ENCODE measurements around the gene IFI44L. TPM values are rescaled to one million over a fixed set of nuclear protein-coding genes. Genes with fewer than 3 reads are reported as not detected.

IFI44L gene
- polyA plus RNA-seq, 1 of the 3 experiments (the other 2 are of a cell fraction) = 1.1 TPM

DNA sequence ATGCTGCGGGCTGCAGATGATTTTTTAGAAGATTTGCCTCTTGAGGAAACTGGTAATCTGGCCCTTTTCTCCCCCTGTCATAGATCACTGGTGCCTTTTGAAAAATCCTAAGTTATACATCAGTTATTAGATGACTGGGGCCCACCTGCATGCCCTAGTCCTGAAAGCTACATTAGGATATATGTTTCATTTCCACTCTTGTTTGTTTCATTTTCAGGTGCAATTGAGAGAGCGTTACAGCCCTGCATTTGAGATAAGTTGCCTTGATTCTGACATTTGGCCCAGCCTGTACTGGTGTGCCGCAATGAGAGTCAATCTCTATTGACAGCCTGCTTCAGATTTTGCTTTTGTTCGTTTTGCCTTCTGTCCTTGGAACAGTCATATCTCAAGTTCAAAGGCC lies 21.3 kb downstream of the IFI44L start:
- ChIA-PET POLR2A (no interaction called here), CTCF (interaction anchor here (3.6 kb wide), 1 partner anchor 24 kb away, joined by 13 read pairs; no protein-coding TSS in a partner anchor)
- 73% methylated on average over 4 of the region's 4 CpGs for WGBS (ENCODE audit: low lambda C conversion rate)
- H3K9ac ChIP-seq = no peak overlapping the region
- H3K79me2 ChIP-seq (ENCODE audit: insufficient read depth) = no peaks in the 10 kb centered on the region
- no peak overlapping the region for H3K4me3 ChIP-seq (ENCODE audit: low read depth in 2 of 2, low read length in 1 of 2)
- H3K4me2 ChIP-seq = no peak overlapping the region
- H3K36me3 ChIP-seq (replicated peaks in 1 of 2; ENCODE audit: control insufficient read depth in 1 of 2, insufficient read depth in 2 of 2, low read length in 1 of 2) = peaks cover 0 to 7% of the 10 kb centered on the region in 2 experiments
- H3K9me2 ChIP-seq = no peaks in the 10 kb centered on the region
- H3K9me3 ChIP-seq = 0 out of 2 replicates have a peak, but pooled peaks cover 6% of the 10 kb centered on the region
- no peaks in the 10 kb centered on the region for H3K4me1 ChIP-seq (ENCODE audit: control insufficient read depth in 1 of 2, insufficient read depth in 2 of 2, low read depth in 1 of 2, low read length in 1 of 2)
- H4K20me1 ChIP-seq (ENCODE audit: insufficient read depth) = no peaks in the 10 kb centered on the region
- TF ChIP-seq ELF1 (IDR thresholded peaks at IDR 0.05) (no peak), REST (IDR thresholded peaks at IDR 0.05; ENCODE audit: low read depth, low read length) (no peak), RXRA (IDR thresholded peaks at IDR 0.05; ENCODE audit: borderline replicate concordance, low read depth) (no peak), FOXM1 (IDR thresholded peaks at IDR 0.05; ENCODE audit: low read depth) (no peak), USF1 (IDR thresholded peaks at IDR 0.05; ENCODE audit: borderline replicate concordance, low read depth) (no peak), NRF1 (IDR thresholded peaks at IDR 0.05; ENCODE audit: low read depth, low read length) (no peak), TCF12 (IDR thresholded peaks at IDR 0.05) (no peak), POLR2AphosphoS5 (IDR thresholded peaks at IDR 0.05; ENCODE audit: low read depth, low read length) (no peak), MXI1 (IDR thresholded peaks at IDR 0.05; ENCODE audit: low read depth, low read length) (no peak), YY1 (IDR thresholded peaks at IDR 0.05; ENCODE audit: low read depth) (no peak), GATA2 (CRISPR knock-in tag; IDR thresholded peaks at IDR 0.05) (no peak), JUND (IDR thresholded peaks at IDR 0.05) (no peak), RAD21 (IDR thresholded peaks at IDR 0.05; ENCODE audit: low read length) (no peak), FOSL2 (IDR thresholded peaks at IDR 0.05; ENCODE audit: borderline replicate concordance, low read depth) (no peak), FOXJ3 (CRISPR knock-in tag; IDR thresholded peaks at IDR 0.05) (no peak)
- DNase-seq = no peak
- no peaks in the 10 kb centered on the region for H3F3A ChIP-seq (replicated peaks; ENCODE audit: insufficient read depth)
- no peak overlapping the region for H2AFZ ChIP-seq (ENCODE audit: low read depth)
- no peak overlapping the region for H3K27ac ChIP-seq (ENCODE audit: low read depth in 2 of 2, low read length in 1 of 2)
- no peaks in the 10 kb centered on the region for H3K27me3 ChIP-seq (ENCODE audit: insufficient read depth)

GRCh38 chr1:78645723-78646122 lies 25.5 kb downstream of the IFI44L start:
- Histone ChIP-seq H4K20me1 (ENCODE audit: insufficient read depth) (no peaks in the 10 kb centered on the region), H3K79me2 (ENCODE audit: insufficient read depth) (no peaks in the 10 kb centered on the region), H3K9me2 (no peaks in the 10 kb centered on the region), H2AFZ (ENCODE audit: low read depth) (no peak overlapping the region), H3K4me1 (ENCODE audit: control insufficient read depth in 1 of 2, insufficient read depth in 2 of 2, low read depth in 1 of 2, low read length in 1 of 2) (no peaks in the 10 kb centered on the region; a peak in 1 of 4 replicates), H3K27ac (ENCODE audit: low read depth in 2 of 2, low read length in 1 of 2) (no peak overlapping the region), H3K9me3 (0 out of 2 replicates have a peak, but pooled peaks cover 6% of the 10 kb centered on the region), H3K4me2 (no peak overlapping the region), H3K4me3 (ENCODE audit: low read depth in 2 of 2, low read length in 1 of 2) (no peak overlapping the region), H3F3A (replicated peaks; ENCODE audit: insufficient read depth) (no peaks in the 10 kb centered on the region), H3K9ac (no peak overlapping the region), H3K36me3 (replicated peaks in 1 of 2; ENCODE audit: control insufficient read depth in 1 of 2, insufficient read depth in 2 of 2, low read length in 1 of 2) (peaks cover 0 to 7% of the 10 kb centered on the region in 2 experiments), H3K27me3 (ENCODE audit: insufficient read depth) (no peaks in the 10 kb centered on the region)
- WGBS (ENCODE audit: low lambda C conversion rate) = 63% methylated on average over 1 of the region's 1 CpG
- POLR2A ChIA-PET = no interaction called here
- CTCF ChIA-PET = interaction anchor here (0.8 kb wide), 1 partner anchor 12 kb away, joined by 3 read pairs; no protein-coding TSS in a partner anchor
- DNase-seq = no peak
- TF ChIP-seq, protein P1, sequence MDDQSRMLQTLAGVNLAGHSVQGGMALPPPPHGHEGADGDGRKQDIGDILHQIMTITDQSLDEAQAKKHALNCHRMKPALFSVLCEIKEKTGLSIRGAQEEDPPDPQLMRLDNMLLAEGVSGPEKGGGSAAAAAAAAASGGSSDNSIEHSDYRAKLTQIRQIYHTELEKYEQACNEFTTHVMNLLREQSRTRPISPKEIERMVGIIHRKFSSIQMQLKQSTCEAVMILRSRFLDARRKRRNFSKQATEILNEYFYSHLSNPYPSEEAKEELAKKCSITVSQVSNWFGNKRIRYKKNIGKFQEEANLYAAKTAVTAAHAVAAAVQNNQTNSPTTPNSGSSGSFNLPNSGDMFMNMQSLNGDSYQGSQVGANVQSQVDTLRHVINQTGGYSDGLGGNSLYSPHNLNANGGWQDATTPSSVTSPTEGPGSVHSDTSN (IDR thresholded peaks at IDR 0.05) = no peak
- no peak for TF ChIP-seq NRF1 (IDR thresholded peaks at IDR 0.05; ENCODE audit: low read depth, low read length)
- TF ChIP-seq POLR2AphosphoS5 (IDR thresholded peaks at IDR 0.05; ENCODE audit: low read depth, low read length) = no peak
- no peak for TF ChIP-seq TEAD4 (IDR thresholded peaks at IDR 0.05; ENCODE audit: borderline replicate concordance, insufficient read depth)
- no peak for TF ChIP-seq RAD21 (IDR thresholded peaks at IDR 0.05; ENCODE audit: low read length)
- TF ChIP-seq REST (IDR thresholded peaks at IDR 0.05; ENCODE audit: low read depth, low read length) = no peak
- no peak for TF ChIP-seq FOSL2 (IDR thresholded peaks at IDR 0.05; ENCODE audit: borderline replicate concordance, low read depth)
- no peak for TF ChIP-seq RCOR1 (IDR thresholded peaks at IDR 0.05; ENCODE audit: low read length)
- TF ChIP-seq GABPA (IDR thresholded peaks at IDR 0.05; ENCODE audit: low read depth) = no peak
- TF ChIP-seq USF1 (IDR thresholded peaks at IDR 0.05; ENCODE audit: borderline replicate concordance, low read depth) = no peak

All from SK-N-SH (cell line).